HCT116 (cell line): Measurements from ENCODE around the gene RANBP10. TPM values are rescaled to one million over a fixed set of nuclear protein-coding genes. Genes with fewer than 3 reads are reported as not detected.

Experiments
- ATAC-seq: fragments of 200-7000 bp; cut with Tn5 transposase; 2 replicates; pipeline ENCODE4 v1.9.1; 2020; ENCODE audit warnings: mild to moderate bottlenecking, moderate library complexity
- BruUV-seq: library from RNA; stranded (reverse); fragments of 400-500 nt; replicated peaks from 2 replicates; lab custom pipeline; 2021; lab: Mats Ljungman, UMichigan
- CTCF ChIA-PET: fragments of 300-600 bp; sonication (Branson Sonifier 250); formaldehyde crosslinking; loops from one replicate; lab custom pipeline; 2021; ENCODE audit warnings: antibody characterized with exemption; lab: Charles Lee
- POLR2A ChIA-PET: fragments of 300-600, 350-600 bp; sonication (Branson Sonifier 250); formaldehyde crosslinking; loops from one replicate; lab custom pipeline; 2021; ENCODE audit warnings: antibody characterized with exemption; lab: Charles Lee
- RAD21 ChIA-PET, 2 experiments: fragments of 300-600 bp; sonication (Branson Sonifier 250); formaldehyde crosslinking; loops; one replicate each; lab custom pipeline; 2023; ENCODE audit warnings: low total read pairs in 2 of 2; ENCODE audit not compliant: uncharacterized antibody in 2 of 2, unreplicated experiment in 2 of 2, low non-redundant PET in 1 of 2; lab: Charles Lee
- DNase-seq: peaks from one replicate; pipeline ENCODE4 v3.0.0-alpha.2; 2010; ENCODE audit warnings: low read depth, low spot score
- H2AFZ ChIP-seq: fragments of 200-600 bp; shearing (Covaris generic), sonication (generic); 2 replicates; pipeline ENCODE4 v1.6.1; 2017; ENCODE audit warnings: low read depth, mixed run types, mixed read lengths, antibody characterized with exemption, low read length; ENCODE audit not compliant: poor library complexity, severe bottlenecking
- H3K27ac ChIP-seq: 2 replicates; pipeline ENCODE4 v1.5.1; 2012; ENCODE audit warnings: low read depth, low read length
- H3K27me3 ChIP-seq: fragments of 200-600 bp; sonication (generic); 2 replicates; pipeline ENCODE4 v1.6.1; 2016; ENCODE audit warnings: mixed run types, low read length, mixed read lengths; ENCODE audit not compliant: insufficient read depth
- H3K36me3 ChIP-seq, 2 experiments: fragments of 200-500 bp in 1 of 2; fragments of 200-600 bp in 1 of 2; sonication (Bioruptor generic) in 1 of 2; sonication (generic) in 1 of 2; 2 replicates each; pipeline versions ENCODE4 v1.5.1 to v1.6.1; 2014 to 2016; ENCODE audit warnings: low read length in 2 of 2, inconsistent platforms in 1 of 2, mixed read lengths in 1 of 2, mixed run types in 1 of 2; ENCODE audit not compliant: insufficient read depth in 2 of 2, control insufficient read depth in 1 of 2
- H3K4me1 ChIP-seq, 2 experiments: fragments of 200-600 bp in 1 of 2; sonication (generic) in 1 of 2; 2 replicates each; pipeline versions ENCODE4 v1.5.1 to v1.6.1; 2012 to 2017; ENCODE audit warnings: low read length in 2 of 2, inconsistent platforms in 1 of 2, mild to moderate bottlenecking in 1 of 2, mixed read lengths in 1 of 2, mixed run types in 1 of 2, moderate library complexity in 1 of 2; ENCODE audit not compliant: insufficient read depth in 2 of 2, control insufficient read depth in 1 of 2
- H3K4me2 ChIP-seq: fragments of 200-600 bp; sonication (generic); 2 replicates; pipeline ENCODE4 v1.6.1; 2017; ENCODE audit warnings: mixed run types, low read length, mixed read lengths
- H3K4me3 ChIP-seq, 2 experiments: fragments of 200-600 bp in 1 of 2; sonication (generic) in 1 of 2; replicated peaks in 1 of 2; 2 replicates each; pipeline ENCODE4 v1.5.1; 2011 to 2016; ENCODE audit warnings: low read length in 2 of 2, control low read depth in 1 of 2, low read depth in 1 of 2, mild to moderate bottlenecking in 1 of 2, mixed read lengths in 1 of 2, mixed run types in 1 of 2
- H3K79me2 ChIP-seq: fragments of 200-600 bp; sonication (generic); 2 replicates; pipeline ENCODE4 v1.6.1; 2017; ENCODE audit warnings: mild to moderate bottlenecking, mixed run types, low read length, moderate library complexity, mixed read lengths; ENCODE audit not compliant: insufficient read depth
- H3K9ac ChIP-seq: fragments of 200-600 bp; sonication (generic); 2 replicates; pipeline ENCODE4 v1.6.1; 2016; ENCODE audit warnings: low read length, mixed read lengths
- H3K9me2 ChIP-seq: fragments of 200-600 bp; sonication (generic), shearing (Covaris generic); 2 replicates; pipeline ENCODE4 v1.6.1; 2017; ENCODE audit warnings: mixed run types, mild to moderate bottlenecking, moderate library complexity; ENCODE audit not compliant: insufficient read depth
- H3K9me3 ChIP-seq, 2 experiments: fragments of 200-500 bp in 1 of 2; fragments of 200-600 bp in 1 of 2; sonication (Bioruptor generic) in 1 of 2; sonication (generic) in 1 of 2; 2 replicates each; pipeline ENCODE4 v1.6.1; 2014 to 2017; ENCODE audit warnings: low read length in 2 of 2, mixed read lengths in 2 of 2, inconsistent platforms in 1 of 2, low read depth in 1 of 2, mild to moderate bottlenecking in 1 of 2, mixed run types in 1 of 2, moderate library complexity in 1 of 2; ENCODE audit not compliant: control insufficient read depth in 1 of 2, insufficient read depth in 1 of 2
- H4K20me1 ChIP-seq: fragments of 200-600 bp; sonication (generic), shearing (Covaris generic); 2 replicates; pipeline ENCODE4 v1.6.1; 2017; ENCODE audit warnings: mixed run types, mild to moderate bottlenecking, moderate library complexity; ENCODE audit not compliant: insufficient read depth
- CBX3 ChIP-seq: IDR thresholded peaks from 2 replicates; pipeline ENCODE4 v1.6.1; 2012; ENCODE audit warnings: low read depth
- CEBPB ChIP-seq: IDR thresholded peaks from 2 replicates; pipeline ENCODE4 v1.6.1; 2012; ENCODE audit warnings: low read depth
- EGR1 ChIP-seq: IDR thresholded peaks from 2 replicates; pipeline ENCODE4 v1.6.1; 2012; ENCODE audit warnings: low read depth
- FOSL1 ChIP-seq: IDR thresholded peaks from 2 replicates; pipeline ENCODE4 v1.6.1; 2012; ENCODE audit warnings: low read depth
- POLR2A ChIP-seq: IDR thresholded peaks from 2 replicates; pipeline ENCODE4 v1.7.0; 2011; ENCODE audit warnings: borderline replicate concordance; ENCODE audit not compliant: insufficient read depth, insufficient read length; ENCODE audit errors: extremely low read depth
- POLR2AphosphoS5 ChIP-seq: IDR thresholded peaks from 2 replicates; pipeline ENCODE4 v1.6.1; 2011; ENCODE audit warnings: mild to moderate bottlenecking, low read depth, low read length, moderate library complexity
- RAD21 ChIP-seq: IDR thresholded peaks from 2 replicates; pipeline ENCODE4 v1.6.1; 2012; ENCODE audit warnings: low read depth, mild to moderate bottlenecking
- SIN3A ChIP-seq: IDR thresholded peaks from 2 replicates; pipeline ENCODE4 v1.6.1; 2012; ENCODE audit warnings: low read depth
- SP1 ChIP-seq: IDR thresholded peaks from 2 replicates; pipeline ENCODE4 v1.6.1; 2012; ENCODE audit warnings: low read depth
- TCF7L2 ChIP-seq: IDR thresholded peaks from 2 replicates; pipeline ENCODE4 v1.7.0; 2011; ENCODE audit warnings: borderline replicate concordance, inconsistent platforms; ENCODE audit not compliant: insufficient read depth, insufficient read length; ENCODE audit errors: extremely low read depth
- YY1 ChIP-seq: IDR thresholded peaks from 2 replicates; pipeline ENCODE4 v1.6.1; 2011; ENCODE audit warnings: low read length, low read depth, moderate library complexity, mild to moderate bottlenecking; ENCODE audit not compliant: insufficient replicate concordance; ENCODE audit errors: extremely low read depth
- ZFX ChIP-seq: fragments of 450-650 bp; IDR thresholded peaks from 2 replicates; pipeline ENCODE4 v1.6.1; 2017
- ZNF274 ChIP-seq: fragments of 200-500 bp; sonication (Bioruptor generic); IDR thresholded peaks from 2 replicates; pipeline ENCODE4 v1.6.1; 2014; ENCODE audit warnings: mild to moderate bottlenecking, low read depth, low read length, inconsistent platforms
- intact Hi-C: fragments of 100-400 bp; cut with micrococcal nuclease; formaldehyde crosslinking; loops from 2 replicates; pipeline ENCODE4 v1.10.0; 2022
- total RNA-seq: library from RNA; stranded (reverse); gene quantifications from one replicate; pipeline ENCODE4 v1.2.1, GENCODE V29; 2021; ENCODE audit not compliant: unreplicated experiment
- TF ChIP-seq, protein P1 (sequence below): IDR thresholded peaks from 2 replicates; pipeline ENCODE4 v1.6.1; 2012
- TF ChIP-seq, protein P2 (sequence below): IDR thresholded peaks from 2 replicates; pipeline ENCODE4 v1.6.1; 2011; ENCODE audit warnings: mild to moderate bottlenecking, low read length, moderate library complexity; ENCODE audit not compliant: insufficient replicate concordance; ENCODE audit errors: extremely low read depth
- TF ChIP-seq, protein P3 (sequence below): IDR thresholded peaks from 2 replicates; pipeline ENCODE4 v1.6.1; 2012; ENCODE audit warnings: low read depth
- TF ChIP-seq, protein P4 (sequence below): IDR thresholded peaks from 2 replicates; pipeline ENCODE4 v1.6.1; 2012

RANBP10 gene
- total RNA-seq, 1 experiment from 2014 or later, result 16.9 TPM

DNA sequence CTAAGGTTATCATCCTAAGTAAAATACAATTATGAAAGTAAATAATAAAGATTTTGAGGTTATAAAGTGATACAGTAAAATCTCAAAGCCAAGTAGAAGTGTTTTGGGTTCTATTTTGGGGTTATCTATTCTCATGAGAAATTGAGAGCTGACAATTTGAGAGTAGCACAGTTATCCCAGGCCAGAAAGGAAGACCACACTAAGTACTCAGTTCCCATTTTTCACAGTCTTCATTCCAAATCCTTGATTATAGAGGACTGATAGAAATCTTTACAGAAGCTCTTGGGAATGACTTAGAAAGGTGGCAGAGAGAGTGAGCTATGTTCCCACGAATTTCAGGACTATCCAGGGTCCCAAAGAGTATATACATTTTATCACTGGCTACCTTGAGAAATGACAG is 91.8 kb downstream of the RANBP10 start:
- Histone ChIP-seq H2AFZ (no peak overlapping the region), H3K36me3 (0 out of 4 replicates have a peak, but pooled peaks cover 0 to 5% of the 10 kb centered on the region in 2 experiments), H3K4me3 (no peak overlapping the region), H3K4me2 (no peak overlapping the region), H3K27ac (no peak overlapping the region), H3K27me3 (no peaks in the 10 kb centered on the region), H3K9me3 (no peaks in the 10 kb centered on the region), H3K9ac (no peak overlapping the region), H3K79me2 (peaks cover 72% of the 10 kb centered on the region), H3K9me2 (no peaks in the 10 kb centered on the region), H4K20me1 (no peaks in the 10 kb centered on the region), H3K4me1 (peaks cover 2 to 10% of the 10 kb centered on the region in 2 experiments; a peak in 3 of 4 replicates)
- RAD21 ChIA-PET, result no interaction called here
- POLR2A ChIA-PET, result interaction anchor here (0.7 kb wide), 1 partner anchor 92 kb away, joined by 3 read pairs; the partner anchor contains the start of gene TSNAXIP1
- ATAC-seq, result no peak
- CTCF ChIA-PET, result no interaction called here
- intact Hi-C loops, result no loop called here
- no peak for DNase-seq
- TF ChIP-seq POLR2AphosphoS5 (no peak), FOSL1 (no peak), YY1 (no peak), POLR2A (no peak), TCF7L2 (no peak), RAD21 (no peak), CBX3 (no peak), SP1 (no peak), ZFX (no peak), CEBPB (no peak), EGR1 (no peak), ZNF274 (no peak), SIN3A (no peak)
- TF ChIP-seq, protein P1, sequence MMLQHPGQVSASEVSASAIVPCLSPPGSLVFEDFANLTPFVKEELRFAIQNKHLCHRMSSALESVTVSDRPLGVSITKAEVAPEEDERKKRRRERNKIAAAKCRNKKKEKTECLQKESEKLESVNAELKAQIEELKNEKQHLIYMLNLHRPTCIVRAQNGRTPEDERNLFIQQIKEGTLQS, result no peak
- TF ChIP-seq, protein P2, sequence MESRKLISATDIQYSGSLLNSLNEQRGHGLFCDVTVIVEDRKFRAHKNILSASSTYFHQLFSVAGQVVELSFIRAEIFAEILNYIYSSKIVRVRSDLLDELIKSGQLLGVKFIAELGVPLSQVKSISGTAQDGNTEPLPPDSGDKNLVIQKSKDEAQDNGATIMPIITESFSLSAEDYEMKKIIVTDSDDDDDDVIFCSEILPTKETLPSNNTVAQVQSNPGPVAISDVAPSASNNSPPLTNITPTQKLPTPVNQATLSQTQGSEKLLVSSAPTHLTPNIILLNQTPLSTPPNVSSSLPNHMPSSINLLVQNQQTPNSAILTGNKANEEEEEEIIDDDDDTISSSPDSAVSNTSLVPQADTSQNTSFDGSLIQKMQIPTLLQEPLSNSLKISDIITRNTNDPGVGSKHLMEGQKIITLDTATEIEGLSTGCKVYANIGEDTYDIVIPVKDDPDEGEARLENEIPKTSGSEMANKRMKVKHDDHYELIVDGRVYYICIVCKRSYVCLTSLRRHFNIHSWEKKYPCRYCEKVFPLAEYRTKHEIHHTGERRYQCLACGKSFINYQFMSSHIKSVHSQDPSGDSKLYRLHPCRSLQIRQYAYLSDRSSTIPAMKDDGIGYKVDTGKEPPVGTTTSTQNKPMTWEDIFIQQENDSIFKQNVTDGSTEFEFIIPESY, result no peak
- TF ChIP-seq, protein P3, sequence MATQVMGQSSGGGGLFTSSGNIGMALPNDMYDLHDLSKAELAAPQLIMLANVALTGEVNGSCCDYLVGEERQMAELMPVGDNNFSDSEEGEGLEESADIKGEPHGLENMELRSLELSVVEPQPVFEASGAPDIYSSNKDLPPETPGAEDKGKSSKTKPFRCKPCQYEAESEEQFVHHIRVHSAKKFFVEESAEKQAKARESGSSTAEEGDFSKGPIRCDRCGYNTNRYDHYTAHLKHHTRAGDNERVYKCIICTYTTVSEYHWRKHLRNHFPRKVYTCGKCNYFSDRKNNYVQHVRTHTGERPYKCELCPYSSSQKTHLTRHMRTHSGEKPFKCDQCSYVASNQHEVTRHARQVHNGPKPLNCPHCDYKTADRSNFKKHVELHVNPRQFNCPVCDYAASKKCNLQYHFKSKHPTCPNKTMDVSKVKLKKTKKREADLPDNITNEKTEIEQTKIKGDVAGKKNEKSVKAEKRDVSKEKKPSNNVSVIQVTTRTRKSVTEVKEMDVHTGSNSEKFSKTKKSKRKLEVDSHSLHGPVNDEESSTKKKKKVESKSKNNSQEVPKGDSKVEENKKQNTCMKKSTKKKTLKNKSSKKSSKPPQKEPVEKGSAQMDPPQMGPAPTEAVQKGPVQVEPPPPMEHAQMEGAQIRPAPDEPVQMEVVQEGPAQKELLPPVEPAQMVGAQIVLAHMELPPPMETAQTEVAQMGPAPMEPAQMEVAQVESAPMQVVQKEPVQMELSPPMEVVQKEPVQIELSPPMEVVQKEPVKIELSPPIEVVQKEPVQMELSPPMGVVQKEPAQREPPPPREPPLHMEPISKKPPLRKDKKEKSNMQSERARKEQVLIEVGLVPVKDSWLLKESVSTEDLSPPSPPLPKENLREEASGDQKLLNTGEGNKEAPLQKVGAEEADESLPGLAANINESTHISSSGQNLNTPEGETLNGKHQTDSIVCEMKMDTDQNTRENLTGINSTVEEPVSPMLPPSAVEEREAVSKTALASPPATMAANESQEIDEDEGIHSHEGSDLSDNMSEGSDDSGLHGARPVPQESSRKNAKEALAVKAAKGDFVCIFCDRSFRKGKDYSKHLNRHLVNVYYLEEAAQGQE, result no peak
- TF ChIP-seq, protein P4, sequence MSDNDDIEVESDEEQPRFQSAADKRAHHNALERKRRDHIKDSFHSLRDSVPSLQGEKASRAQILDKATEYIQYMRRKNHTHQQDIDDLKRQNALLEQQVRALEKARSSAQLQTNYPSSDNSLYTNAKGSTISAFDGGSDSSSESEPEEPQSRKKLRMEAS, result no peak
- BruUV-seq, result no TSS peak
